Astrocyte (in vitro differentiated cells and primary cell): ENCODE measurements around the gene AK9.

ENCODE experiments used
- EZH2 ChIP-seq: IDR thresholded peaks from 2 replicates; pipeline ENCODE4 v1.6.1; 2012; ENCODE audit warnings: mild to moderate bottlenecking, low read length, inconsistent platforms; ENCODE audit not compliant: insufficient read depth
- TF ChIP-seq, protein P1 (sequence below): IDR thresholded peaks from 2 replicates; pipeline ENCODE4 v1.5.1; 2011; ENCODE audit warnings: low read depth, mild to moderate bottlenecking, inconsistent platforms, low read length, moderate library complexity; ENCODE audit not compliant: insufficient read depth

DNA sequence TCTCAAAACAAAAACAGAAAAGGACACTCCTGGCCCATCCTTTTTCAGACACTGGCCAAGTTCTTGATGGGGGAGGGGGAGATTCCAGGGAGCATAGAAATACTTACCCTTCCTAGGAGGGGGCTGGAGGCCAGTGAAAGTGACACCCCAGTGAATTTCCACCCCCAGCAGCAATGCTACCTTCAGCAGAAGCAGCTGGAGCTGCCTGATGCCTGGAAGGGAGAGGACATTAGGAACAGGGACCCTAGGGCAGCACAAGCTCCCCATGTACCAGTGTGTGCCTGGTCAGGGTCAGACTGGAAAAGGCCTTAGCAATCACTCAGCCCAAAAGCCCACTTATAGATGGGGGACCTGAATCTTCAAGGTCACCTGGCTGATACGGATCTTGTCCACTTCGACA, 237.8 kb downstream of the AK9 start:
- TF ChIP-seq, protein P1, sequence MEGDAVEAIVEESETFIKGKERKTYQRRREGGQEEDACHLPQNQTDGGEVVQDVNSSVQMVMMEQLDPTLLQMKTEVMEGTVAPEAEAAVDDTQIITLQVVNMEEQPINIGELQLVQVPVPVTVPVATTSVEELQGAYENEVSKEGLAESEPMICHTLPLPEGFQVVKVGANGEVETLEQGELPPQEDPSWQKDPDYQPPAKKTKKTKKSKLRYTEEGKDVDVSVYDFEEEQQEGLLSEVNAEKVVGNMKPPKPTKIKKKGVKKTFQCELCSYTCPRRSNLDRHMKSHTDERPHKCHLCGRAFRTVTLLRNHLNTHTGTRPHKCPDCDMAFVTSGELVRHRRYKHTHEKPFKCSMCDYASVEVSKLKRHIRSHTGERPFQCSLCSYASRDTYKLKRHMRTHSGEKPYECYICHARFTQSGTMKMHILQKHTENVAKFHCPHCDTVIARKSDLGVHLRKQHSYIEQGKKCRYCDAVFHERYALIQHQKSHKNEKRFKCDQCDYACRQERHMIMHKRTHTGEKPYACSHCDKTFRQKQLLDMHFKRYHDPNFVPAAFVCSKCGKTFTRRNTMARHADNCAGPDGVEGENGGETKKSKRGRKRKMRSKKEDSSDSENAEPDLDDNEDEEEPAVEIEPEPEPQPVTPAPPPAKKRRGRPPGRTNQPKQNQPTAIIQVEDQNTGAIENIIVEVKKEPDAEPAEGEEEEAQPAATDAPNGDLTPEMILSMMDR, result no peak
- TF ChIP-seq EZH2, result no peak
